ENCODE measurements around the gene TTLL5. TPM values are rescaled to one million over a fixed set of nuclear protein-coding genes. Genes with fewer than 3 reads are reported as not detected.

The TTLL5 gene
- total RNA-seq, 1 donor from 2014 or later: 45.2 TPM

GRCh38 chr14:75812622-75813021 lies 151.6 kb downstream of the TTLL5 start:
- TF ChIP-seq CTCF (IDR thresholded peaks at IDR 0.05; ENCODE audit: unreplicated experiment): no peak
- no peaks in the 10 kb centered on the region for H3K27me3 Mint-ChIP-seq (ENCODE audit: low read depth)
- peaks cover 8% of the 10 kb centered on the region for H3K36me3 Mint-ChIP-seq
- H3K4me1 Mint-ChIP-seq: peaks cover 26% of the 10 kb centered on the region
- no peak overlapping the region for H3K4me3 Mint-ChIP-seq
- DNase-seq (ENCODE audit: low spot score in 2 of 2, unreplicated experiment in 2 of 2): no peak
- H3K27ac Mint-ChIP-seq: peak overlapping the region; percentile 76
- H3K9me3 Mint-ChIP-seq: no peaks in the 10 kb centered on the region

- no peak for DNase-seq (ENCODE audit: low spot score in 2 of 2, unreplicated experiment in 2 of 2)
- TF ChIP-seq CTCF (IDR thresholded peaks at IDR 0.05; ENCODE audit: unreplicated experiment): no peak
- Mint-ChIP-seq H3K4me3 (no peak overlapping the region), H3K9me3 (no peaks in the 10 kb centered on the region), H3K36me3 (peaks cover 16% of the 10 kb centered on the region), H3K27ac (no peak overlapping the region), H3K27me3 (ENCODE audit: low read depth) (no peaks in the 10 kb centered on the region), H3K4me1 (peaks cover 44% of the 10 kb centered on the region)
Observed at GRCh38 chr14:75820761-75821160, 159.7 kb downstream of the TTLL5 start.

GRCh38 chr14:75821831-75822521 lies 160.9 kb downstream of the TTLL5 start:
- H3K4me1 Mint-ChIP-seq: peaks cover 52% of the 10 kb centered on the region
- peaks cover 13% of the 10 kb centered on the region for H3K36me3 Mint-ChIP-seq
- TF ChIP-seq CTCF (IDR thresholded peaks at IDR 0.05; ENCODE audit: unreplicated experiment): no peak
- peak overlapping the region; percentile 81 for H3K27ac Mint-ChIP-seq
- H3K4me3 Mint-ChIP-seq: no peak overlapping the region
- no peaks in the 10 kb centered on the region for H3K27me3 Mint-ChIP-seq (ENCODE audit: low read depth)
- DNase-seq (ENCODE audit: low spot score in 2 of 2, unreplicated experiment in 2 of 2): no peak
- no peaks in the 10 kb centered on the region for H3K9me3 Mint-ChIP-seq

- H3K4me1 Mint-ChIP-seq: peaks cover 52% of the 10 kb centered on the region
- DNase-seq (ENCODE audit: low spot score in 2 of 2, unreplicated experiment in 2 of 2): no peak
- H3K4me3 Mint-ChIP-seq: no peak overlapping the region
- peak overlapping the region; percentile 81 for H3K27ac Mint-ChIP-seq
- peaks cover 10% of the 10 kb centered on the region for H3K36me3 Mint-ChIP-seq
- H3K27me3 Mint-ChIP-seq (ENCODE audit: low read depth): no peaks in the 10 kb centered on the region
- no peaks in the 10 kb centered on the region for H3K9me3 Mint-ChIP-seq
- no peak for TF ChIP-seq CTCF (IDR thresholded peaks at IDR 0.05; ENCODE audit: unreplicated experiment)
Observed at GRCh38 chr14:75822522-75823141, 161.6 kb downstream of the TTLL5 start.

GRCh38 chr14:75823334-75823733 lies 162.3 kb downstream of the TTLL5 start:
- H3K27me3 Mint-ChIP-seq (ENCODE audit: low read depth): no peaks in the 10 kb centered on the region
- peaks cover 10% of the 10 kb centered on the region for H3K36me3 Mint-ChIP-seq
- no peak for TF ChIP-seq CTCF (IDR thresholded peaks at IDR 0.05; ENCODE audit: unreplicated experiment)
- H3K9me3 Mint-ChIP-seq: no peaks in the 10 kb centered on the region
- peaks cover 52% of the 10 kb centered on the region for H3K4me1 Mint-ChIP-seq
- DNase-seq (ENCODE audit: low spot score in 2 of 2, unreplicated experiment in 2 of 2): no peak
- peak overlapping the region; percentile 81 for H3K27ac Mint-ChIP-seq
- no peak overlapping the region for H3K4me3 Mint-ChIP-seq

All from mesothelial cell of epicardium (in vitro differentiated cells).